Activated T-cell treated with anti-CD3 and anti-CD28 coated beads, Interleukin-2, amount 50 U/mL, for 24 hours (primary cell): Measurements from ENCODE around the gene RBL1.
A peak's percentile ranks its signal among the peaks of the same experiment; 100 is the strongest.
"Not testable (repeated sequence)": the region's sequence is repeated elsewhere in the genome, so short reads cannot be mapped to it uniquely, and the experiment has no call there.

Source experiments
- DNase-seq: peaks from one replicate; pipeline ENCODE4 v3.0.0-alpha.2; 2020
- H3K27ac Mint-ChIP-seq: 2 replicates; pipeline ENCODE4 v1.8.0; 2020; ENCODE audit warnings: mild to moderate bottlenecking, mixed read lengths
- H3K27me3 Mint-ChIP-seq: 2 replicates; pipeline ENCODE4 v1.8.0; 2020; ENCODE audit warnings: mixed read lengths
- H3K36me3 Mint-ChIP-seq: 2 replicates; pipeline ENCODE4 v1.8.0; 2020; ENCODE audit warnings: low read depth, mixed read lengths
- H3K4me1 Mint-ChIP-seq: 2 replicates; pipeline ENCODE4 v1.8.0; 2020; ENCODE audit warnings: low read depth, mixed read lengths
- H3K4me3 Mint-ChIP-seq: 2 replicates; pipeline ENCODE4 v1.8.0; 2020; ENCODE audit warnings: mild to moderate bottlenecking, moderate library complexity, mixed read lengths
- H3K9me3 Mint-ChIP-seq: 2 replicates; pipeline ENCODE4 v1.8.0; 2020; ENCODE audit warnings: mixed read lengths

Gene RBL1, protein sequence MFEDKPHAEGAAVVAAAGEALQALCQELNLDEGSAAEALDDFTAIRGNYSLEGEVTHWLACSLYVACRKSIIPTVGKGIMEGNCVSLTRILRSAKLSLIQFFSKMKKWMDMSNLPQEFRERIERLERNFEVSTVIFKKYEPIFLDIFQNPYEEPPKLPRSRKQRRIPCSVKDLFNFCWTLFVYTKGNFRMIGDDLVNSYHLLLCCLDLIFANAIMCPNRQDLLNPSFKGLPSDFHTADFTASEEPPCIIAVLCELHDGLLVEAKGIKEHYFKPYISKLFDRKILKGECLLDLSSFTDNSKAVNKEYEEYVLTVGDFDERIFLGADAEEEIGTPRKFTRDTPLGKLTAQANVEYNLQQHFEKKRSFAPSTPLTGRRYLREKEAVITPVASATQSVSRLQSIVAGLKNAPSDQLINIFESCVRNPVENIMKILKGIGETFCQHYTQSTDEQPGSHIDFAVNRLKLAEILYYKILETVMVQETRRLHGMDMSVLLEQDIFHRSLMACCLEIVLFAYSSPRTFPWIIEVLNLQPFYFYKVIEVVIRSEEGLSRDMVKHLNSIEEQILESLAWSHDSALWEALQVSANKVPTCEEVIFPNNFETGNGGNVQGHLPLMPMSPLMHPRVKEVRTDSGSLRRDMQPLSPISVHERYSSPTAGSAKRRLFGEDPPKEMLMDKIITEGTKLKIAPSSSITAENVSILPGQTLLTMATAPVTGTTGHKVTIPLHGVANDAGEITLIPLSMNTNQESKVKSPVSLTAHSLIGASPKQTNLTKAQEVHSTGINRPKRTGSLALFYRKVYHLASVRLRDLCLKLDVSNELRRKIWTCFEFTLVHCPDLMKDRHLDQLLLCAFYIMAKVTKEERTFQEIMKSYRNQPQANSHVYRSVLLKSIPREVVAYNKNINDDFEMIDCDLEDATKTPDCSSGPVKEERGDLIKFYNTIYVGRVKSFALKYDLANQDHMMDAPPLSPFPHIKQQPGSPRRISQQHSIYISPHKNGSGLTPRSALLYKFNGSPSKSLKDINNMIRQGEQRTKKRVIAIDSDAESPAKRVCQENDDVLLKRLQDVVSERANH

DNA sequence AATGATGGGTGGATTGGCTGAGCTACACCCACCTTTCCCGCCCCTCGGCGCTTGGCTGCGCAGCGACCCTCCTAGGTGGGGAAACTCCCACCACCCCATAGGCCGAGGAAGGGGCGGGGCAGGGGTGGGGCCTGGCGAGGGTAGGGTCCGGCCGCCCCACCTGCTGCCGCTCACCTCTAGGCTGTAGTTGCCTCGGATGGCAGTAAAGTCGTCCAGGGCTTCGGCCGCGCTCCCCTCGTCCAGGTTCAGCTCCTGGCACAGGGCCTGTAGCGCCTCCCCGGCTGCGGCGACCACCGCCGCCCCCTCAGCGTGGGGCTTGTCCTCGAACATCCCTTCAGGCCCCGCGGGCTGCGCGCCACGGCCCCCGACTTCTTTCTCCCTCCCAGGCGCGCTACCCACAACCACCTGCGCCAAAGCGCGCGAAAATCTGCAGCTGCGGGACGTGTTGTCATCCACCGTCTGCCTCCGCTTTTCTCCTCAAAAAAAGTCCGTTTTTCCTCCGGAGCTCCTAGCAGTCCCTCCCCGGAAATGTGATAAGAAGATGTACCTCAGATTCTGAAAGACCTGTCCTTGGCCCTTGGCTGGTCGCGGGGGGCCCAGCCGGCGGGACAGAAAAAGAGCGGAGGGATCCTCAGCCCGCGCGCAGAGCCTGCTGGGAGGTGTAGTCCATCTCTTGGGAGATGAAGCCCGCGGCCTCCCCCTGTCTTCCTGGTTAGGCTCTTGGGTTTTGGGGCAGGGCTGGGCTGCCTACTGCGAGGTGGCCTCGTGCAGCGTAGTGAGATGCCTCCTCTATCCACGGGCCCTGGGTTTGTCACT lies at the start of gene RBL1:
Gene RBL1, minus strand, starts transcription at position 399 of the 816 bp plus-strand sequence. Its CDS starts 69 bp downstream, at position 330.
- peak within 1 kb of the TSS; percentile 100 for H3K27ac Mint-ChIP-seq
- H3K4me3 Mint-ChIP-seq: peak within 1 kb of the TSS; percentile 96
- no peaks in the 10 kb centered on the region for H3K9me3 Mint-ChIP-seq
- H3K27me3 Mint-ChIP-seq: no peaks in the 10 kb centered on the region
- peak; percentile 94 for DNase-seq
- H3K4me1 Mint-ChIP-seq: peaks cover 33% of the 10 kb centered on the region
- peaks cover 45% of the 10 kb centered on the region for H3K36me3 Mint-ChIP-seq

GRCh38 chr20:37144856-37145404 lies 49.1 kb upstream of the RBL1 start:
- DNase-seq: no peak
- H3K4me1 Mint-ChIP-seq: no peaks in the 10 kb centered on the region
- H3K27ac Mint-ChIP-seq: no peak overlapping the region
- no peaks in the 10 kb centered on the region for H3K27me3 Mint-ChIP-seq
- no peaks in the 10 kb centered on the region for H3K36me3 Mint-ChIP-seq
- H3K4me3 Mint-ChIP-seq: no peak overlapping the region
- H3K9me3 Mint-ChIP-seq: no peaks in the 10 kb centered on the region

- no peaks in the 10 kb centered on the region for H3K27me3 Mint-ChIP-seq
- H3K4me3 Mint-ChIP-seq: no peak overlapping the region
- no peaks in the 10 kb centered on the region for H3K4me1 Mint-ChIP-seq
- no peaks in the 10 kb centered on the region for H3K36me3 Mint-ChIP-seq
- no peaks in the 10 kb centered on the region for H3K9me3 Mint-ChIP-seq
- no peak overlapping the region for H3K27ac Mint-ChIP-seq
- DNase-seq: no peak
These were observed 46.9 kb upstream of the RBL1 start for GRCh38 chr20:37142708-37143107.

DNA sequence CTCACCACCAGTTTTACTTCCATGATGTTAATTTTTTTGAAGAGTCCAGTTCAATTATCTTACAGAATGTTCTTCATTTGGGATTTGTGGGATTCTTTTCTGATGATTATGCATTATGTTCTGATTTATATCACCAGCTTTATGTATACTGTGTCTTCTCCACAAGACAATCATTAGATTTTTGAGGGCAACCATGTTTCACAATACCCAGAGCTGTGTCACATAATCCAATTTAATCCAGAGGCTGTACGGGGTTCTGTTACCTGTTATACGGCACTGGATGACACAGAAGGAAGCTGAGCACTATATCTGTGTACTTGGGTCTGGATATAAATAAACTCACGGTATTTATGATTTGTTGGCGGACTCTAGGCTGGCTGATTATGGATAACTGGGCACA lies 41.8 kb upstream of the RBL1 start:
- DNase-seq: no peak
- H3K4me1 Mint-ChIP-seq: no peaks in the 10 kb centered on the region
- no peaks in the 10 kb centered on the region for H3K36me3 Mint-ChIP-seq
- no peak overlapping the region for H3K27ac Mint-ChIP-seq
- H3K27me3 Mint-ChIP-seq: no peaks in the 10 kb centered on the region
- no peak overlapping the region for H3K4me3 Mint-ChIP-seq
- H3K9me3 Mint-ChIP-seq: no peaks in the 10 kb centered on the region

DNA sequence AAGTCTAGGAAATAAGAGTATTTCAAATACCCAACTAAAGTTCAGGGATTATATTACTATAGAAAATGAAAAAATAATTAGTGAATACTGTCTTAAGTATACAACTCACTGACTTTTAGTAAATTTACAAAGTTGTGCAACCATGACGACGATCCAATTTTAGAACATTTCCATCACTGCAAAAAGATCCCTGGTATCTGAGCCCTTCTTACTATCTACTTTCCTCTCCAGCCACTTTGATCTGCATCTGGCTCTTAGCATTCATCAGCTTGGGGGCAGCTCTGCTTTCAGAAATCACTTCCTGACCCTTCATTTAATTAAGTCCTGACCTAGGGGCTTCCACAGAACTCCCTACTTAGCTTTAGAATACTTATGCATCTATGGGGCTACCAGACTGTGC lies 38.2 kb upstream of the RBL1 start:
- H3K36me3 Mint-ChIP-seq: no peaks in the 10 kb centered on the region
- peaks cover 3% of the 10 kb centered on the region for H3K4me1 Mint-ChIP-seq
- no peaks in the 10 kb centered on the region for H3K27me3 Mint-ChIP-seq
- no peaks in the 10 kb centered on the region for H3K9me3 Mint-ChIP-seq
- no peak for DNase-seq
- H3K4me3 Mint-ChIP-seq: no peak overlapping the region
- no peak overlapping the region for H3K27ac Mint-ChIP-seq

GRCh38 chr20:37131486-37131885 lies 35.7 kb upstream of the RBL1 start:
- Mint-ChIP-seq H3K36me3 (no peaks in the 10 kb centered on the region), H3K27ac (no peak overlapping the region), H3K27me3 (no peaks in the 10 kb centered on the region), H3K4me1 (peaks cover 3% of the 10 kb centered on the region), H3K9me3 (no peaks in the 10 kb centered on the region), H3K4me3 (no peak overlapping the region)
- DNase-seq: no peak

- no peaks in the 10 kb centered on the region for H3K36me3 Mint-ChIP-seq
- peaks cover 3% of the 10 kb centered on the region for H3K4me1 Mint-ChIP-seq
- no peak overlapping the region for H3K4me3 Mint-ChIP-seq
- H3K27me3 Mint-ChIP-seq: no peaks in the 10 kb centered on the region
- DNase-seq: no peak
- no peak overlapping the region for H3K27ac Mint-ChIP-seq
- H3K9me3 Mint-ChIP-seq: no peaks in the 10 kb centered on the region
These were observed 33.0 kb upstream of the RBL1 start for GRCh38 chr20:37128803-37129202.

GRCh38 chr20:37126290-37126689 lies 30.5 kb upstream of the RBL1 start:
- H3K4me1 Mint-ChIP-seq, H3K9me3 Mint-ChIP-seq, H3K36me3 Mint-ChIP-seq, H3K27ac Mint-ChIP-seq, DNase-seq, H3K4me3 Mint-ChIP-seq, H3K27me3 Mint-ChIP-seq: not testable (repeated sequence)

DNA sequence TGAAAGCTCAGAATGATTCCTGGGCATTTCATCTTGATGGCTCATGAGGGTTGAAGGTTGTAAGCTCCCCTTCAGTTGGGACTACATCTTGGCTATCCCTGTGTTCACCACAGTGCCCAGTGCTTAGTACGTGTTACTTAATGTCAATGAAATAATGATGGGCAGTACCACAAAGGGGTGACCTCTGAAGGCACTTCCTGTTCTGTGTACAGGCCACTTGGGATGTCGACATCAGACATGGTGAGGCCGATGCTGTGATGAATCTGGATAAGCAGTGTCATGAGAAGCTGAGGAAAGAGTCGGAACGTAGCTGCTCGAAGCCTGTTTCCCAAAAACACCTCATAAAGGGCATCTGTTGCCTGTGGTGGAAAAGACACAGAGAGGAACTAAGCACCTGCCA lies 27.6 kb upstream of the RBL1 start:
- Mint-ChIP-seq H3K4me3 (no peak overlapping the region), H3K4me1 (no peaks in the 10 kb centered on the region), H3K27me3 (no peaks in the 10 kb centered on the region), H3K27ac (no peak overlapping the region), H3K36me3 (no peaks in the 10 kb centered on the region), H3K9me3 (no peaks in the 10 kb centered on the region)
- DNase-seq: no peak

GRCh38 chr20:37120497-37120896 lies 24.7 kb upstream of the RBL1 start:
- Mint-ChIP-seq H3K4me3 (no peak overlapping the region), H3K9me3 (no peaks in the 10 kb centered on the region), H3K27ac (no peak overlapping the region), H3K36me3 (no peaks in the 10 kb centered on the region), H3K27me3 (no peaks in the 10 kb centered on the region), H3K4me1 (no peaks in the 10 kb centered on the region)
- DNase-seq: no peak

GRCh38 chr20:37119356-37120036 lies 23.7 kb upstream of the RBL1 start:
- Mint-ChIP-seq H3K27me3 (no peaks in the 10 kb centered on the region), H3K36me3 (no peaks in the 10 kb centered on the region), H3K9me3 (no peaks in the 10 kb centered on the region), H3K27ac (no peak overlapping the region), H3K4me1 (no peaks in the 10 kb centered on the region), H3K4me3 (no peak overlapping the region)
- no peak for DNase-seq

DNA sequence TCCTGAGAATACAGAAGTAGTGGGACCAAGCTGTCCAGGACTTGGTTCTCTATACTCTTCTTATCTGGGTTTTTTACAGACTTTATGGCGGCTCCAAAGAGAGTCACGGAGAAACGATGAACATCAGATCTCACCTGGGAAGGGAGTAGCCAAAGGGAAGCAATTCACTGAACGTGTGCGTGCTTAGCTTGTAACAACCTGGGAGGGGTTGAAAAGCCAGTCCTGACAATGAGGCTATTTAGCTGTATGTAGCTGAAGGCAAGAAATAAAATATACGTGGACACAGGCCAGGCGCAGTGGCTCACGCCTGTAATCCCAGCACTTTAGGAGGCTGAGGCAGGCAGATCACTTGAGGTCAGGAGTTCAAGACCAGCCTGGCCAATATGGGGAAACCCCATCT lies 18.2 kb upstream of the RBL1 start:
- DNase-seq: no peak
- Mint-ChIP-seq H3K36me3 (no peaks in the 10 kb centered on the region), H3K27me3 (no peaks in the 10 kb centered on the region), H3K27ac (no peak overlapping the region), H3K9me3 (no peaks in the 10 kb centered on the region), H3K4me3 (no peak overlapping the region), H3K4me1 (no peaks in the 10 kb centered on the region)

- Mint-ChIP-seq H3K36me3 (no peaks in the 10 kb centered on the region), H3K9me3 (no peaks in the 10 kb centered on the region), H3K27me3 (no peaks in the 10 kb centered on the region), H3K4me3 (no peak overlapping the region), H3K27ac (no peak overlapping the region), H3K4me1 (no peaks in the 10 kb centered on the region)
- no peak for DNase-seq
These were observed 16.2 kb upstream of the RBL1 start for GRCh38 chr20:37111926-37112455.
